NCI-H187 (cell line): ENCODE results near the gene SPOCK1.

Source experiments
- DNase-seq, 2 experiments: peaks; one replicate each; lab custom pipeline; 2025; lab: John Stamatoyannopoulos, UW

Gene SPOCK1

GRCh38 chr5:137220523-137220927 lies 278.6 kb downstream of the SPOCK1 start:
- DNase-seq: peak; percentile 4 to 19

GRCh38 chr5:137218896-137219295 lies 280.2 kb downstream of the SPOCK1 start:
- no peak for DNase-seq

- no peak for DNase-seq
Observed at GRCh38 chr5:137218471-137218870, 280.7 kb downstream of the SPOCK1 start.

GRCh38 chr5:137217599-137218200 lies 281.4 kb downstream of the SPOCK1 start:
- no peak for DNase-seq

GRCh38 chr5:137216976-137217598 lies 282.0 kb downstream of the SPOCK1 start:
- no peak for DNase-seq

- DNase-seq: no peak
Observed at GRCh38 chr5:137215780-137216179, 283.3 kb downstream of the SPOCK1 start.

GRCh38 chr5:137215261-137215660 lies 283.9 kb downstream of the SPOCK1 start:
- DNase-seq: no peak

- DNase-seq: no peak
Observed at GRCh38 chr5:137214446-137215189, 284.5 kb downstream of the SPOCK1 start.

GRCh38 chr5:137212471-137212870 lies 286.7 kb downstream of the SPOCK1 start:
- DNase-seq: no peak

GRCh38 chr5:137209232-137209809 lies 289.8 kb downstream of the SPOCK1 start:
- DNase-seq: no peak

- DNase-seq: no peak
Observed at GRCh38 chr5:137207023-137207760, 291.9 kb downstream of the SPOCK1 start.

GRCh38 chr5:137206030-137206715 lies 293.0 kb downstream of the SPOCK1 start:
- DNase-seq: peak; percentile 83 to 92

GRCh38 chr5:137205231-137206027 lies 293.7 kb downstream of the SPOCK1 start:
- peak in 1 of 2 experiments; percentile 53 for DNase-seq

- no peak for DNase-seq
Observed at GRCh38 chr5:137203011-137203632, 296.0 kb downstream of the SPOCK1 start.

- DNase-seq: no peak
Observed at GRCh38 chr5:137201876-137202275, 297.2 kb downstream of the SPOCK1 start.

GRCh38 chr5:137200906-137201700 lies 298.0 kb downstream of the SPOCK1 start:
- no peak for DNase-seq

GRCh38 chr5:137199966-137200365 lies 299.2 kb downstream of the SPOCK1 start:
- DNase-seq: no peak

- no peak for DNase-seq
Observed at GRCh38 chr5:137199201-137199600, 299.9 kb downstream of the SPOCK1 start.

- no peak for DNase-seq
Observed at GRCh38 chr5:137195483-137195882, 303.6 kb downstream of the SPOCK1 start.
